Lower leg skin (tissue), 3 donors: ENCODE results near the gene CFLAR.

ENCODE experiments used
- CTCF ChIP-seq, 3 donors: fragments of 450-650 bp; IDR thresholded peaks; one replicate each; pipeline ENCODE4 v1.5.1; 2016; ENCODE audit warnings: antibody characterized with exemption in 3 of 3, mild to moderate bottlenecking in 3 of 3, moderate library complexity in 2 of 3
- POLR2A ChIP-seq, 2 donors: fragments of 450-650 bp; IDR thresholded peaks; one replicate each; pipeline ENCODE4 v1.6.1; 2016 to 2017; ENCODE audit warnings: antibody characterized with exemption in 2 of 2, mild to moderate bottlenecking in 1 of 2, moderate library complexity in 1 of 2

DNA sequence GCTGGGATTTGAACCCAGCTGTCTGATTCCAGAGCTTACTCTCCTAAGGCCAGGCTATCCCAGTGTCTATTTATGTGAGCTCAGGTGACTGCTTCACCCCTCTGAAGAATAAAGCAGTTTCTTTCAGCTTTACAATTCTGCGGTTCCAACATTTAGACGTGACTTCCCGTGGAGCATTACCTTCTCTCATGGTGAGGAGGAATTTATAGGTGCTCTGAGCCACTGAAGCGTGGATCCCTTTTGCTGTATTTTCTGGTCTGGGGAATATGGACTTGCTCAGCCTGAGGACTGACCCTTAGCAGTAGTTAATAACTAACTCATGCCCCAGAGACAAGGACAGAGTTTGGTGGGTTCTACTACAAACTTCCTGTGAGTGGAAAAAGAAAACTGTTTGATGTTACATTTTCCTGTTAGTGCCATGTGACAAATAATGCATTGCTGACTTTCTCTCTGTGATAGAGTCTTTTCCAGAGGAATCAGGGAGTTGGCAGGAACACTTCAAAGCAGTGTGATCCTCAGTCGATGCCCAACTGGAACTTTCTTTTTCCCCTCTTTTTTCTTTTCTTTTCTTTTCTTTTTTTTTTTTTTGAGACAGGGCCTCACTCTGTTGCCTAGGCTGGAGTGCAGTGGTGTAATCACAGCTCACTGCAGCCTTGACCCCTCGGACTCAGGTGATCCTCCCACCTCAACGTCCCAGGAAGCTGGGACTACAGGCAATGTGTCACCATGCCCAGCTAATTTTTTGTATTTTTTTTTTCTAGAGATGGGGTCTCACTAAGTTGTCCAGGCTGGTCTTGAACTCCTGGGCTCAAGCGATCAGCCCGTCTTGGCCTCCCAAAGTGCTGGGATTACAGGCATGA lies 88.9 kb downstream of the CFLAR start:
- no peak for TF ChIP-seq CTCF (IDR thresholded peaks at IDR 0.05)
- TF ChIP-seq POLR2A (IDR thresholded peaks at IDR 0.05) = no peak
